Muscle of leg (tissue), 16 donors: ENCODE measurements around the gene CATSPER1. TPM values are rescaled to one million over a fixed set of nuclear protein-coding genes. Genes with fewer than 3 reads are reported as not detected.

ENCODE experiments used
- DNase-seq: peaks from one replicate; pipeline ENCODE4 v3.0.0; 2013
- H3K27ac ChIP-seq: one replicate; pipeline ENCODE4 v1.5.1; 2013; ENCODE audit warnings: mild to moderate bottlenecking, low read length, control low read depth
- H3K27me3 ChIP-seq: one replicate; pipeline ENCODE4 v1.6.1; 2013; ENCODE audit warnings: low read length; ENCODE audit not compliant: control insufficient read depth, insufficient read depth
- H3K36me3 ChIP-seq: one replicate; pipeline ENCODE4 v1.6.1; 2013; ENCODE audit warnings: low read length; ENCODE audit not compliant: control insufficient read depth, insufficient read depth
- H3K4me1 ChIP-seq: one replicate; pipeline ENCODE4 v1.6.1; 2013; ENCODE audit warnings: low read length; ENCODE audit not compliant: control insufficient read depth, insufficient read depth
- H3K4me3 ChIP-seq: one replicate; pipeline ENCODE4 v1.5.1; 2013; ENCODE audit warnings: low read length, control low read depth
- H3K9me3 ChIP-seq: replicated peaks from 2 replicates; pipeline ENCODE4 v1.6.1; 2013; ENCODE audit warnings: low read depth, low read length; ENCODE audit not compliant: control insufficient read depth
- WGBS: methylation state at CpG from one replicate; pipeline ENCODE4 v1.1.5; 2013; ENCODE audit warnings: missing lambda C conversion rate; ENCODE audit not compliant: insufficient coverage; 5-methylcytosine and 5-hydroxymethylcytosine counted together
- long read RNA-seq, 11 donors: transcript quantifications; one replicate each; lab custom pipeline, GENCODE V29; 2026
- polyA plus RNA-seq, 8 donors: library from polyadenylated mRNA; unstranded; fragments of 120-200 nt; gene quantifications; one replicate each; pipeline versions ENCODE4 v1.2.1 to v1.2.3, GENCODE V29; 2013; ENCODE audit warnings: inconsistent platforms in 1 of 8, low replicate concordance in 1 of 8; ENCODE audit not compliant: insufficient read length in 8 of 8, insufficient read depth in 1 of 8
- total RNA-seq: library from RNA; stranded (reverse); fragments of 120-200 nt; gene quantifications from one replicate; pipeline ENCODE4 v1.2.4, GENCODE V29; 2013

The CATSPER1 gene
- 0.09 TPM for total RNA-seq
- under 1 TPM in 3 of 8 donors, not detected in 5; 0.16 to 0.19 (median 0.16) TPM for polyA plus RNA-seq
- long read RNA-seq, donor 1: 0 reads
- long read RNA-seq, donor 2: 0 reads
- long read RNA-seq, donor 3: 0 reads
- long read RNA-seq, donor 4: 0 reads
- long read RNA-seq, donor 5: 0 reads
- long read RNA-seq, donor 6: 0 reads
- long read RNA-seq, donor 7: 0 reads
- long read RNA-seq, donor 8: 0 reads
- long read RNA-seq, donor 9: 0 reads
- long read RNA-seq, donor 10, partial matches to known transcripts: 115 of 180 reads
- long read RNA-seq, donor 10, other reads (novel, unspliced or antisense): 65 of 180 reads
- long read RNA-seq, donor 11: 0 reads

- H3K4me1 ChIP-seq: peaks cover 7% of the 10 kb centered on the region
- H3K4me3 ChIP-seq: no peak within 1 kb of the TSS
- no peak within 1 kb of the TSS for H3K27ac ChIP-seq
- peaks cover 12% of the 10 kb centered on the region for H3K27me3 ChIP-seq
- WGBS: 85% methylated on average over 18 of the region's 18 CpGs
- no peaks in the 10 kb centered on the region for H3K9me3 ChIP-seq
- H3K36me3 ChIP-seq: no peaks in the 10 kb centered on the region
- DNase-seq: no peak
Measured at GRCh38 chr11:66026017-66026529, at the start of gene CATSPER1. Gene CATSPER1, minus strand, starts transcription at chr11:66026479. Its CDS starts 100 bp downstream, at chr11:66026379.

DNA sequence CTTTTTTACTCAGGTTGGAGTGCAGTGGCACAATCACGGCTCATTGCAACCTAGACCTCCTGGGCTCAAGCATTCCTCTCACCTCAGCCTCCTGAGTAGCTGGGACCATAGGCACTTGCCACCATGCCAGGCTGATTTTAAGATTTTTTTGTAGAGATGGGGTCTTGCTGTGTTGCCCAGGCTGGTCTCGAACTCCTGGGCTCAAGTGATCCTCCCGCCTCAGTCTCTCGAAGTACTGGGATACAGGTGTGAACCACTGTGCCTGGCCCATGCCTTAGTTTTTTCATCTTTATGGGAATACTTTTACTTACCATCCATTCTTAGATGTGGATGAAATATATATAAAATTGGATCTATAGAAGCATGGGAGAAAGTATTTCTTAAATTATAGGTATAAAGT is 49.0 kb upstream of the CATSPER1 start:
- Histone ChIP-seq H3K4me1 (peaks cover 11% of the 10 kb centered on the region), H3K4me3 (no peak overlapping the region), H3K9me3 (no peaks in the 10 kb centered on the region), H3K27me3 (no peaks in the 10 kb centered on the region), H3K27ac (no peak overlapping the region), H3K36me3 (peaks cover 26% of the 10 kb centered on the region)
- no peak for DNase-seq
- no CpG with 5 or more reads among the region's 4 CpGs for WGBS

DNA sequence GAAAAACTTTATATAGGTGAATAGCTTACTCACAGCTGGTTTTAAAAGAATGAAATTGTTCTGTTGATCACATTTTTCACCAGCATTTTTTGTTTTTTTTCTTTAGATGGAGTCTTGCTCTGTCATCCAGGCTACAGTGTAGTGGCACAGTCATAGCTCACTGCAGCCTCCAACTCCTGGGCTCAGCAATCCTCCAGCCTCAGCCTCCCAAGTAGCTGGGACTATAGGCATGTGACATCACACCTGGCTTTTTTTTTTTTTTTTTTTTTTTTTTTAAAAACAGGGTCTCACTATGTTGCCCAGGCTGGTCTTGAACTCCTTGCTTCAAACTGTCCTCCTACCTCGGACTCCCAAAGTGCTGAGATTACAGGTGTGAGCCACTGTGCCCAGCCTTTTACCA is 47.4 kb upstream of the CATSPER1 start:
- no peak for DNase-seq
- peaks cover 27% of the 10 kb centered on the region for H3K36me3 ChIP-seq
- no peaks in the 10 kb centered on the region for H3K9me3 ChIP-seq
- H3K4me3 ChIP-seq: no peak overlapping the region
- no peak overlapping the region for H3K27ac ChIP-seq
- peaks cover 20% of the 10 kb centered on the region for H3K4me1 ChIP-seq
- no CpG with 5 or more reads among the region's 1 CpG for WGBS
- no peaks in the 10 kb centered on the region for H3K27me3 ChIP-seq

GRCh38 chr11:66072518-66072917 is 46.2 kb upstream of the CATSPER1 start:
- H3K9me3 ChIP-seq: no peaks in the 10 kb centered on the region
- peaks cover 39% of the 10 kb centered on the region for H3K36me3 ChIP-seq
- H3K27ac ChIP-seq: no peak overlapping the region
- no peak overlapping the region for H3K4me3 ChIP-seq
- H3K27me3 ChIP-seq: no peaks in the 10 kb centered on the region
- DNase-seq: no peak
- H3K4me1 ChIP-seq: peaks cover 29% of the 10 kb centered on the region
- 79% methylated on average over 7 of the region's 8 CpGs for WGBS

GRCh38 chr11:66072081-66072480 is 45.8 kb upstream of the CATSPER1 start:
- Histone ChIP-seq H3K36me3 (peaks cover 39% of the 10 kb centered on the region), H3K9me3 (no peaks in the 10 kb centered on the region), H3K4me3 (no peak overlapping the region), H3K4me1 (peaks cover 29% of the 10 kb centered on the region), H3K27me3 (no peaks in the 10 kb centered on the region), H3K27ac (no peak overlapping the region)
- no peak for DNase-seq
- no CpG with 5 or more reads among the region's 3 CpGs for WGBS

DNA sequence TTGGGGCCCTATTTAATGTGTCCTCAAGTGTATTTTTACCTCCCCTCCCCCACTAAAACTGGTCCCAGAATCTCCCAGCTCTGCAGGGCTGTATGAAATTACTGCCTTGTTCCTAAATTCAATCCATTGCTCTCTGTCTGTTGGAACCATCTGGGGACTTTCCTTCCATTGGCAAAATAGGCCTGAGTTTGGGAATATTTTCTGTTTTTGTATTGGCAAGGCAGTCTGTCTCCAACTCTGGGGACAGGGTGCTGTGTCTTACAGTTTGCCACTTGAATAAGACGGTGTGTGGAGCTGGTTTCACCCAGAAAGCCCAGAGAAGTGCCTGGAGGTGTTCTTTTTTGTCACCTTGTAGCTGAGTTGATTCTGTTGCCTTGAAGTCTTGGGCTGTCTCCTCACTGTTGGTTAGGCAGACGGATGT is 45.1 kb upstream of the CATSPER1 start:
- peak overlapping the region; percentile 65 for H3K27ac ChIP-seq
- no peaks in the 10 kb centered on the region for H3K9me3 ChIP-seq
- H3K4me3 ChIP-seq: peak overlapping the region; percentile 71
- H3K36me3 ChIP-seq: peaks cover 40% of the 10 kb centered on the region
- H3K4me1 ChIP-seq: peaks cover 31% of the 10 kb centered on the region
- no peak for DNase-seq
- no CpG with 5 or more reads among the region's 2 CpGs for WGBS
- H3K27me3 ChIP-seq: no peaks in the 10 kb centered on the region

DNA sequence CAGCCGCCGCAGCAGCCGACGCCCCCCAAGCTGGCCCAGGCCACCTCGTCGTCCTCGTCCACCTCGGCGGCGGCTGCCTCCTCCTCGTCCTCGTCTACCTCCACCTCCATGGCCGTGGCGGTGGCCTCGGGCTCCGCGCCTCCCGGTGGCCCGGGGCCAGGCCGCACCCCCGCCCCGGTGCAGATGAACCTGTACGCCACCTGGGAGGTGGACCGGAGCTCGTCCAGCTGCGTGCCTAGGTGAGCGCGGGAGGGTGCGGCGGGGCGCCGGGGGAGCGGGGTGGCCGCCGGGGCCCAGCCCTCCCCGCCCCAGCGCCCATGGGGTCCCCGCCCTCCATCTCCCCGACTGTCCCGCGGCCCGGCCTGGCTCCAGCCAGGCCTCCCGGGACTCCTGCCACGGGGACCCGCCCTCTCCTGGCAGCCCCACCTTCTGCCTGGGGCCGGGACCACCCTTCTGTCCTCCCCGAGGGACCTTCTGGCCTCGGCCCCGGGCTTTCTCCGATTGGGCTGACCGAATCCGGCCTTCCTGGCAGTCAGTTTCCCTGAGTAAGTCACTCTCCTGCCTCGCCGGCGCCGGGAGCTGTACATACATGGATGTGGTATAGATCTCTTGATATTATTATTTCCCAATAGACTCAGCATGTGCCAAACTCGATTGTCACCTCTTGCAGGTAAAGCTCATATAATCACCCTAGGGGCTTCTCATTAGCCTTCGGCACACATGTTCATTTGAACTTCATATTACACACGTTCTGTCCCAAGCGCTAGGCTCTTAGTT is 44.5 kb upstream of the CATSPER1 start:
- H3K36me3 ChIP-seq: peaks cover 46% of the 10 kb centered on the region
- peak; percentile 75 for DNase-seq
- under 1% methylated on average over 46 of the region's 60 CpGs for WGBS
- H3K27me3 ChIP-seq: no peaks in the 10 kb centered on the region
- peaks cover 31% of the 10 kb centered on the region for H3K4me1 ChIP-seq
- H3K4me3 ChIP-seq: peak overlapping the region; percentile 71
- H3K27ac ChIP-seq: peak overlapping the region; percentile 65
- H3K9me3 ChIP-seq: no peaks in the 10 kb centered on the region

DNA sequence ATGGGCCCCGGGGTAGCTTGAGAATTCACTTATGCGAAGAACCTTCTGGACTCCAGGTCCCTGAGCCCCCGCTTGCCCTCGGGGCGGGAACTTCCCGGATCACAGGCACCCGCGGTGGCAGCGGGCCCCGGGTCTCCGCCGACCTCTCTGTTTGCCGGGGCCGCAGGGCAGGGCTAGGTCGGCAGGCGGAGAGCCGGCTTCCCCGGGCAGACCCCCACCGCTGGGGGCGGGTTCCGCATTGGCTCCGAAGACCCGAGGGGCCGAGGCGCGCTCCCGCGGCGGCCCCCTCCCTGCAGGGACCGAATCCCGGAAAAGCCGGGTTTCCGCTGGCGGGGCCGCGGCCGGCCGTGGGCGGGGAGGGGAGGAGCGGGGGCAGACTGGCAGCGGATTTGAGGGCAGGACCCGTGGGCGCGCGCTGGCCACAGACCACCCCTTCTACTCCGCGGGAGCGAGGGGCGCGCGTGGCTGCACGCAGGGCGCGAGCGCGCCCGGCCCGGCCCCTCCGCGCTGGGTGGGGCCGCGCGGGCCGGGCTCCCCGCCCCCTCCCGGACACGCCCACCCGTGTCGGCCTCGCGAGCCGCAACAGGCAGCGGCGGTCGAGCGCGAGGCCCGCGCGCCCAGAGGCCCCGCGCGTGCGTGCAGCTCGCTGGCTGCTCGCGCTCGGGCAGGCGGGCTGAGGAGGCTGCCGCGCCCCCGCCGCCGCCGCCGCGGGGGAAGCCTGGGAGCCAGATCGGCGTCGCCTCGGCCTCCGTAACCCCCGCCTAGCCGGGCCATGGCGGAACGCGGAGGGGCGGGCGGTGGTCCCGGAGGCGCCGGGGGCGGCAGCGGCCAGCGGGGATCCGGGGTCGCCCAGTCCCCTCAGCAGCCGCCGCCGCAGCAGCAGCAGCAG is 43.7 kb upstream of the CATSPER1 start, which contains the start of gene PACS1:
Gene PACS1, plus strand, starts transcription at position 558 of the 889 bp plus-strand sequence. Its CDS starts 215 bp downstream, at position 773.
- Histone ChIP-seq H3K4me3 (peak within 1 kb of the TSS; percentile 71), H3K27me3 (no peaks in the 10 kb centered on the region), H3K9me3 (no peaks in the 10 kb centered on the region), H3K4me1 (peaks cover 31% of the 10 kb centered on the region), H3K27ac (peak within 1 kb of the TSS; percentile 90), H3K36me3 (peaks cover 45% of the 10 kb centered on the region)
- peak; percentile 90 for DNase-seq
- WGBS: under 1% methylated on average over 114 of the region's 120 CpGs

GRCh38 chr11:66068923-66069714 is 42.8 kb upstream of the CATSPER1 start:
- H3K36me3 ChIP-seq: peaks cover 46% of the 10 kb centered on the region
- WGBS: 48% methylated on average over 8 of the region's 14 CpGs
- peak overlapping the region; percentile 52 for H3K4me3 ChIP-seq
- no peaks in the 10 kb centered on the region for H3K27me3 ChIP-seq
- H3K27ac ChIP-seq: peak overlapping the region; percentile 90
- peaks cover 31% of the 10 kb centered on the region for H3K4me1 ChIP-seq
- H3K9me3 ChIP-seq: no peaks in the 10 kb centered on the region
- peak; percentile 59 for DNase-seq
